ENCODE data around the gene KRTAP17-1.
A peak's percentile ranks its signal among the peaks of the same experiment; 100 is the strongest.

KRTAP17-1 gene

DNA sequence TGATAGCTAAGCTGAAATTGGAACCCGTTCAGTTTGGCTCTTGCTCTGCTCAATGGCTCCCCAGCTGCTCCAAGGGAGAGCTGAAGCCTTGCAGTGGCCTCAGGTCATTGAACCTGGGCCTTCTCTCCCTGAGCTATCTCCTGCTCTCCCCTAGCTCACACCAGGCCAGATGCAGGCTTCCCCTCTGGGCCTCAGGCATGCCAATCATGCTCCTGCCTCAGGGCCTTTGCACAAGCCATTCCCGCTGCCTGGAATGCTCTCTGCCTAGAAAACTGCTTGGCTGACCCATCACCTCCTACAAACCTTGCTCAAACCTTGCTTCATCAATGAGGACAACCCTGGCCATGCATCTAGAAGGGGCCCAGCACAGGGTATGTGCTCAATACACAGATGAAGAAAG is 16.7 kb upstream of the KRTAP17-1 start:
- DNase-seq, result no peak

DNA sequence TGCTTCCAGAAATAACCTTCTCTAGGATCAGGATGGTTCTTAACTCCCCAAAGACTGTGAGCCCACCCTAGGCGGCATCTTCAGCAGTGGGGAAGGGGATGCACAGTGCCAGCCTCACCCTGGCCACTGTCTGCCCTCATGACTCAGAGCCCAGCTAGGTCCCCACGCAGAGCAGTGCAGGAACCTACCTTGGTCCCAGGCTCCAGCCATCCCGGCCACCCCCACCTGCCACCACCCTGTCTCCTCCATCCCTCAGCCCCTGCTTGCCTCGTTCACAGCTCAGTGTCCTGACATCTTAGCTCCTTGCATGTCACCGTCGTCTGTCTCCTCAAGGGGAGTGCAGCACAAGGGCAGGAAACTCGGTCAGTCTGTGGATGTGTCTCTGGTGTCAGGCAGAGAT is 16.1 kb upstream of the KRTAP17-1 start:
- no peak for DNase-seq

DNA sequence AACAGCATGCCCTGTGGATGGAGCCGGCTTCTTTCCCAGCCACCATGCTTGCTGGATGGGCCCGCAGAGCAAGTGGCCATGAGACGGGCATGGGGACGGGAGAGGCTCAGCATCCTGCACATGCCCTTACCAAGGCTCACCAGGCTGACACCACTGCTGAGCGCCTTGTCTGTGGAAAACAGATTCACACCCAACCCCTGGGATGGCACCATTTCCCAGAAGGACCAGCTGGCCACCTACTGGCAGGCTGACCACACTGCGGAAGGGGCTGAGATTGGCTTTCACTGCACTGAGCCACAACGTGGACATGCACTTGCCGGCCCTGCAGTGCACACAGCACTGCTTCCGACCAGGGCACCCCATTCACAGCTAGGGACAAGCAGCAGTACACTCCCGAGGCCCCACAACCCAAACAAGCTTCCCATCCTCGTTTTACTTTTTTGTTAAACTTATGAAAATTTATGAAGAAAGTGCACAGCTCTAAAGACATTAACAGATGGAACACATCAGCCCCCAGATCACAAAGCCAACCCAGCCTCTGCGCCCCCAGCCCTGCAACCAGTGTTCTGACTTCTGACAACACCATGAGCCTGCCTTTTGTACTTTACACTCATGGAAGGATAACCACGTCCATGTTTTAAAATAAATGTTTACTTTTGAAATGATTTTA is 13.9 kb upstream of the KRTAP17-1 start:
- no peak for DNase-seq

DNA sequence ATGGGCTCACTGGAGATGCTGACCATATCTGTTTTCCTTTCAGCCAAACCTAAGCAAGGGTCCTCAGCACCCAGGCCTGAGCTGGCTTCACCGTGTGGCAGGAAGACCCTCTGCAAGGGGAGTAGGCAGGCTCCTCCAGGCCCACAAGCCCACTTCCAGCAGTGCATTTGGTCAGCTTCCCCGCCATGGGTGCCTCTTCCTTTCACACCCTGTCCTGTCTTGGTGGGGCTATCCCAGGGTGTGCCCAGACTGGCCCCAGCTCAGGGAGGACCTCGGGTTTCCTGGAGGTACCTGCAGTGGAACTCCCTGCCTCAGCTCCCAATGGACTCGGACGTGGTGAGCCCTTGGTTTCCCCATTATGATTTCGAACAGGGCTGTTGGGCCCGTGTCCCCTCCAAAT is 12.7 kb upstream of the KRTAP17-1 start:
- DNase-seq, result no peak

DNA sequence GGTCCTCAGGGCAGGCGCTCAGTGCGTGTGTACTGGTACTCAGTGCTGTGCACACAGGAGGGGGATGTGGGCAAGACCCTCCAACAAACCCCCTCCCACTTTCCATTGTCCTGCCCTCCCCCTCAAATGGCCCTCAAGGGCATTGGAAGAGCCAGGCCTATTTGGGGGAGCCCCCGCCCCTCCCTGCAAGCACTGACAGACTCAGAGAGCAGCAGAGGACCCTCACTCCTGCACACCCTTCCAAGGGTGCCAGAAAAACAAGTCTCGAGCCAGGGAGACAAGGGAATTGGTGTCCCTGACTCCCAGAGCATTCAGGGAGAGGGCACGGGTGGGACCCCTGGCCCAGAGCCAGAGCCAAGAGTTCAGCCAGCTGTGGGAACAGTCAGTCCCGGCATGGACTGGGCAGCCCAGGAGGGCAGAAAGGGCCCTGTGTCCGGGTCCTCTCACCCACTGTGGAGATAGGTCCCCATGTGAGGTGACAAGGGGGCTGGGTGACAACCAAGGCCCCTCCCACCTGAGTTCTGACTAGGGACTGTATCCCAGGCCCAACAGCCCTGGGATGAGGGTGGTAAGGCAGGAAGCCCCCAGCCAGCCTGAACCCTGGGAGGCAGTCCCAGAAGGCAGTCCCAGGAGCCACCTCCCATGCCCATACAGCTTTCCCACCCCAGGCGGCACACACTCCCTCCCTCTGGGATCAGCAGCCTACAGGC is 12.1 kb upstream of the KRTAP17-1 start:
- DNase-seq, result no peak

- peak; percentile 52 for DNase-seq
Measured at GRCh38 chr17:41326173-41327145, 10.9 kb upstream of the KRTAP17-1 start.

- no peak for DNase-seq
Measured at GRCh38 chr17:41325611-41326010, 10.1 kb upstream of the KRTAP17-1 start.

GRCh38 chr17:41325126-41325525 is 9.6 kb upstream of the KRTAP17-1 start:
- no peak for DNase-seq

DNA sequence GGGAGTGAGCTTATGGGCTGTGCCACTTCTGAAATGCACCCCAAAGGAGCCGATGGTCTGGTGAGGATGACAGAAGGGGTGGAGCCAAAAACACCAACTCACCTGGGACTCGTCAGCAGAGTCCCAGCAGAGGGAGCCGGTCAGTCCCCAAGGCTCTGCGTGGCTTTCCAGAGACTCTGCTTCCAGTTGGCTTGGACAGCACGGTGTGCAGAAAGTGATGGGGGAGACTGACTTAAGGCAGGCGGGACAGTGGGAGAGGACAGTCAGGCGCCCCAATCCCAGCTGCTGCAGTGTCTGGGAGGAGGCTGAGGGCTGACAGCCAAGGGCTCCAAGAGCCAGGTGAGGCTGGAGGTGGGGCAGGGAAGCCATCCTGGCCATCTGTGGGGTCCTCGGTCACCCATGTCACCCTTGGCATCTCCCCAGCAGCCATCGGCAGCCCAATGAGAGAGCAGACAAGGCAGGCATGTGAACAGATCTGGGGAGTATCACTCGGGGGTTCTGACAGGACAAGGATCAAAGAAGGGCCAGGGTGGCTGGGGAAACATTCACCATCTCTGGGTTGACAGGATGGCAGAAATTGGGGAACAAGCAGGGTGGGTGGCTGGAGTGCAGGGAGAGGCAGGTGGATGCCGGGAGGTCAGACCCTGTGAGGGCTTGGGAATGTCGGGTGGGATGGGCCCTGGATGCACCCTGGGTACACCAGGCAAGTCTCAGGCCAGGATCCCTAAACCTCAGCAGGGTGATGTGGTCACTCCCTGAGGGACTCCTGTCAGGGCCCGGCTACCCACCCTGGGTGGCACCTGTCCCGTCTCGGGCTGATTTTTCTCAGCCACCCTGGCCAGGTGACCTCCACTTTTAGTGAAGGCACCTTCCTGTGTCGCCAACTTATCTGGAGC is 8.9 kb upstream of the KRTAP17-1 start:
- DNase-seq, result peak; percentile 32

GRCh38 chr17:41322903-41323895 is 7.7 kb upstream of the KRTAP17-1 start:
- no peak for DNase-seq

DNA sequence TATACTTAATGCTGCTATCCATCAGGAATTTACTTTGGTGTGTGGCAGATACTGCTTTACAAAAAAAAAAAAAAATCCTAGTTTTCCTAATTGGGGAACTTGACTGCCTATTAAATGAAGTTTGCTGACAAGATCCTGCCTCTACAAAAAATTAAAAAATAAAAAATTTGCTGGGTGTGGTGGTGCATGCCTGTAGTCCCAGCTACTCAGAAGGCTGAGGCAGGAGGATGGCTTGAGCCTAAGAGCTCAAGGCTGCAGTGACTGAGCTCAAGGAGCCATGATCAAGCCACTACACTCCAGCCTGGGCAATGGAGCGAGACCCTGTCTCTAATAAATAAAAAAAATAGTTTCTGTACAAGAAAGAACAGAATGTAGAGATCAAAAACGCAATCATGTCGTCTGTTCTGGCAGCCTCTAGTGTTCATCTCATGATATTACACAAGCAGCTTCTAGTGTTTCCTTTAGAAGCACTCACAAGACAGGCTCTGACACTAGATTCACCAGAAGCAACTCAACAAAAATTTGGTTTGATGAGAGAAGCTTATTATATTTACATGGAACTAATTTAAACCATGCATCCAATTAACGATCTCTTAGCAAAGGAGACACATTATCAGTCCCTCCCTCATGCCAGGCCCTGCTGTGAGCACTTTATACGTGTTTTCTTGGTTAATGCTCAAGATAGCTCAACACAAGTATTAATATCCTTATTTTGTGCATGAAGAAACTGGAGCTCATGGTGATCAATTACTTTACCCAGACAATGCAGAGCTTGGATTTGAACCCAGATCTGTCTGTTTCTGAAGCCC is 6.8 kb upstream of the KRTAP17-1 start:
- DNase-seq, result peak; percentile 61

- DNase-seq, result no peak
Measured at GRCh38 chr17:41318231-41318630, 2.7 kb upstream of the KRTAP17-1 start.

GRCh38 chr17:41315814-41316445 is 420 bp upstream of the KRTAP17-1 start:
- DNase-seq, result no peak

DNA sequence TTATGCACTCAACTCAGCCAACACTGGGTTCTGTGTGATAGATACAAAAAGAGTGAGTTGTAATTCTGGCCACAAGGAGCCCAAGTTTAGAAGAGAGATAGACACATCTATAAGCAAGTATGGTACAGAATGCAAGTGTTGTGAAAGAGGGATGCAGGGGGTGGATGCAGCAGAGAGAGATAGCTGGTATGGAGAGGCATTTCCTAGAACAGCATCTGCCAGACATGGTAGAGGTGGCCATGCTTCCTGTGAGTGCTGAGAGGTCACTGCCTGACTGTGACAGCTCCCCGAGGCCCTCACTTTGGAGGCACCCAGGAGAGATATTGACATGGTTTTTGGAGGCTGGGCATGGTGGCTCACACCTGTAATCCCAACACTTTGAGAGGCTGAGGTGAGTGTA is 4.4 kb downstream of the KRTAP17-1 start:
- DNase-seq, result no peak

GRCh38 chr17:41308918-41309359 is 6.6 kb downstream of the KRTAP17-1 start, which contains the start of gene KRTAP16-1:
KRTAP16-1 (minus strand) TSS chr17:41309309; CDS start chr17:41309253, 56 bp downstream.
- peak; percentile 47 for DNase-seq

DNA sequence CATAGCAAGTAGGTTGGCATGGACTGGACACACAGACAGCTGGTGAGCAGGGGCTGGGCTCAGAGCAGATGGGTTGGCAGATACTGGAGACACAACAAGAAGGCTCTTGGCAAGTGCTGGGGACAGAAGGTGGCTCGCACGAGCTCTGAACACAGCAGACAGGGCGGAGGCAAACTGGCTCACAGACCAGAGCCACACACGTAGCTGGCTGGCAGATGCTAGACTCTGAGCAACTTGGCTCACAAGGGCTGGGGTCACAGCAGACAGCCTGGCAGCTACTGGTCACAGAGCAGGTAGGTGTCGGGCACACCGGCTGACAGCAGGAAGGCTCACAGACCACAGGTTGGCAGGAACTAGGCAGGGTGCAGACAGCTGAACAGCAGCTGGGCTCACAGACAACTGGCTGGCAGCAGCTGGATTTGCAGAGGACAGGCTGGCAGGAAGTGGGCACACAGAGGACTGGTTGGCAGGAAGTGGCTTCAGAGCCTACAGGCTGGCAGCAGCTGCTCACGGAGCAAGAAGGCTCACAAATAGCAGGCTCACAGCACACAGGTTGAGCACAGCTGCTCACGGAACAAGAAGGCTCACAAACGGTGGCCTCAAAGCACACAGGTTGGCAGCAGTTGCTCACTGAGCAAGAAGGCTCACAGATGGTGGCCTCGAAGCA is 7.1 kb downstream of the KRTAP17-1 start:
- DNase-seq, result peak; percentile 87

DNA sequence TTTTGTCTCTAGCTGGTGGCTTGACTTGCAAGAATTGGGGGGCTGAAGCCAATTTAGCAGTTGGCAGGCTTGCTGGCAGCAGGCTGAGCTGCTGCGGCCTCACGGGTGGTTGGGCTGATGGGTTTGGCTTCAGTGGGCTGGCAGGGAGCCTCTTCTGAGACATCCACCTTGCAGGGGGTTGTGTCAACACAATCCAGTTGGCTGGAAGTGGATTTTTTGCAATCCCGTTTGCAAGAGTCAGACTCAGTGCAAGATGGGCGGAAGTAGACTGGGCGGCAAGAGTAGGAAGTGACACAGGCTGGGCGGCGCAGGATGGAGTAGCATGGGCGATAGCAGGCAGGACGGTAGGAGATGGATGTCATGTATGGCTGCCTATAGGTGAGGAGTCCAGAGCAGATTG is 7.9 kb downstream of the KRTAP17-1 start:
- no peak for DNase-seq

DNA sequence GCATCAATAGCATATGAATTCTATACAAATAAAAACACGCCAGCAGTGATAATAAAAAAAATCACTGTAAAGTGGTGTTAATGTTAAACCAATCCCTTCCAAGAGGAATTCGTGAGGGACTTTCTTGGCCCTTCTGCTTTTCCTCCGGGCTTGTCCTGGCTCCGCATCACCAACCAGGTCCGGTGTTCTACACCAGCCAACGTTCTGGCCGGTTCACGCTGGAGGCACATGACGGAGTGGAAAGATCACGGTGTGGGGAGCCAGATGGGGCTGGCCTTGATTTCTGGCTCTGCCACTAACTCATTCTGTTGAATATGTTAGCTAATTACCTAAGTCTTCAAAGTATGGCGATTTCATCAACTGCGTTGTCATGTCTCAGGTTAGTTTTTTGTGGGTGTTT is 11.4 kb downstream of the KRTAP17-1 start:
- DNase-seq, result no peak

DNA sequence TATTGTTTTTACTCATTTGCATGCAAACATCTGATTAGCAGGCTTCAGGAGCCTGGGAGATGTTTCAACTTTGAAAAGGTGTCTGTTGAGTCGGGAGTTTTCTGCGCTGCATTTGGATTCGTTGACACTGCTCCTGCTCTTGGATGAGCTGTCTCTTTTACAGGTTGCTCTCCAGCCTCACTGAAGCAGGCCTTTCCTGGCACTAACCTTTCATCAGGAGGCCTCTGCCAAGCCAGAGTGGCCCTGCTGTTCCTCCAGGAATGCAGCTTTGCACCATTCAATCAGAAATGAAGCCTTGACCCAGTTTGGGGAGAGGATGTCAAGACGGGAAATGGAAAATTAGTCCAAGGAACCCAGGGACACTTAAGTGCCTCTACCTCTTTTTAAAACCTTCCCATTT is 12.5 kb downstream of the KRTAP17-1 start:
- no peak for DNase-seq
